Natural killer cell (primary cell): ENCODE measurements around the gene IRF9. TPM values are rescaled to one million over a fixed set of nuclear protein-coding genes. Genes with fewer than 3 reads are reported as not detected.

Source experiments
- ATAC-seq, 3 donors: fragments of 150-1000 bp in 2 of 3; fragments of 200-7000 bp in 1 of 3; cut with Tn5 transposase; 1 replicate in 1 of 3; 2 replicates in 2 of 3; pipeline ENCODE4 v1.10.0; 2021; ENCODE audit warnings: mild to moderate bottlenecking in 2 of 3, moderate library complexity in 2 of 3
- DNase-seq, 2 donors: peaks; one replicate each; pipeline versions ENCODE4 v3.0.0 to v3.0.0-alpha.2; 2013 to 2021; ENCODE audit warnings: mixed read lengths in 1 of 2
- H3K27ac ChIP-seq: one replicate; pipeline ENCODE4 v1.5.1; 2013; ENCODE audit warnings: mild to moderate bottlenecking, low read length
- H3K27me3 ChIP-seq: one replicate; pipeline ENCODE4 v1.6.1; 2013; ENCODE audit warnings: low read length; ENCODE audit not compliant: control insufficient read depth, insufficient read depth
- H3K36me3 ChIP-seq: one replicate; pipeline ENCODE4 v1.6.1; 2013; ENCODE audit warnings: low read length; ENCODE audit not compliant: control insufficient read depth, insufficient read depth
- H3K4me1 ChIP-seq: one replicate; pipeline ENCODE4 v1.6.1; 2013; ENCODE audit warnings: low read length; ENCODE audit not compliant: control insufficient read depth, insufficient read depth
- H3K4me3 ChIP-seq: one replicate; pipeline ENCODE4 v1.5.1; 2013; ENCODE audit warnings: low read length
- H3K9me3 ChIP-seq: one replicate; pipeline ENCODE4 v1.6.1; 2013; ENCODE audit warnings: low read length; ENCODE audit not compliant: control insufficient read depth, insufficient read depth
- H3K27ac Mint-ChIP-seq, 2 donors: one replicate each; pipeline ENCODE4 v1.8.0; 2022; ENCODE audit warnings: mild to moderate bottlenecking in 2 of 2, mixed read lengths in 2 of 2, moderate library complexity in 1 of 2
- H3K27me3 Mint-ChIP-seq, 2 donors: one replicate each; pipeline ENCODE4 v1.8.0; 2022; ENCODE audit warnings: low read depth in 2 of 2, mixed read lengths in 2 of 2
- H3K36me3 Mint-ChIP-seq: one replicate; pipeline ENCODE4 v1.8.0; 2022; ENCODE audit warnings: mixed read lengths
- H3K4me1 Mint-ChIP-seq, 2 donors: one replicate each; pipeline ENCODE4 v1.8.0; 2022; ENCODE audit warnings: mixed read lengths in 2 of 2
- H3K4me3 Mint-ChIP-seq: one replicate; pipeline ENCODE4 v1.8.0; 2022; ENCODE audit warnings: mild to moderate bottlenecking, moderate library complexity, mixed read lengths
- H3K9me3 Mint-ChIP-seq, 2 donors: one replicate each; pipeline ENCODE4 v1.8.0; 2022; ENCODE audit warnings: mixed read lengths in 2 of 2
- WGBS: methylation state at CpG from one replicate; pipeline ENCODE4 v1.1.7; 2013; ENCODE audit warnings: missing lambda C conversion rate; ENCODE audit not compliant: insufficient coverage; 5-methylcytosine and 5-hydroxymethylcytosine counted together
- intact Hi-C: fragments of 100-400 bp; cut with micrococcal nuclease; formaldehyde crosslinking; loops from one replicate; pipeline ENCODE4 v1.14.2; 2022
- total RNA-seq, 4 donors: library from RNA; stranded (reverse); fragments of 120-200 nt in 1 of 4; gene quantifications; one replicate each; pipeline versions ENCODE4 v1.2.3 to v1.2.4, GENCODE V29; 2013 to 2022
- TF ChIP-seq, protein P1 (sequence below): fragments of 200-600 bp; IDR thresholded peaks from one replicate; pipeline ENCODE4 v1.8.0; 2022; ENCODE audit warnings: antibody characterized with exemption

IRF9 gene
- total RNA-seq, 3 donors from 2014 or later (not counting 1 experiment from before 2014, with no cell fraction given) = 178 to 348 (median 319) TPM

DNA sequence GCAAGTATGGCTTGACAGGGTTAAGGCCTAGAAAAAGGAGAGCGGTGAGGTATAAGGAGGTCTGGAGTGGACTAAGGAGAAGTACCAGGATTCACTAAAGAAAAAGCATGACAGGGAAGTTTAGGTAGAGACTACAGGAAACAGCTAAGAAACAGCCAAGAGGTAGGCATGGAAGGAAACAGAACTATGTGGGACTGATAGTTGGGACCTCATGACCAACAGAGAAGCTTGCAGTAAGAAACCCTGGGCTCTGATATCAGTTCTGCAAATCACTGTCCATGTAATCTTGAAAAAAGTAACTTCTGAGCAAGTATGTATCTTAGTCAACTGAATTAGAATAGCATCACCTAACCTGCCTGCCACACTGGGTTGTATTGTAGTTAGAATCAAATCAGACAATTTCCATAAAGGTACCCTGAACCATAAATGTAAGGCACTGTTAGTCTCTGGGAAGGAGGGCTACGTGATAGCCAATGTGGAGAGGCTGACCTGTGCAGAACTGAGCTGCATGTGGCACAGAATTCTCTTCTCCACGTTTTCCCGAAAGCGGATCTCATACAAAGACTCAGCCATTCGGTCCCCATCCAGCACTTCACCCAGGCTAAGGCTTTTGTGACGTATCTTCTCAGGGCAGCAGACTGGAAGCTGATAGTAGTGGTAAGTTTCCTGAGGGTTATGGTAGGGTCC is 33.3 kb downstream of the IRF9 start:
- no peaks in the 10 kb centered on the region for H3K9me3 ChIP-seq
- H3K4me1 ChIP-seq = peaks cover 30% of the 10 kb centered on the region
- peak overlapping the region; percentile 92 for H3K4me3 ChIP-seq
- TF ChIP-seq, protein P1, sequence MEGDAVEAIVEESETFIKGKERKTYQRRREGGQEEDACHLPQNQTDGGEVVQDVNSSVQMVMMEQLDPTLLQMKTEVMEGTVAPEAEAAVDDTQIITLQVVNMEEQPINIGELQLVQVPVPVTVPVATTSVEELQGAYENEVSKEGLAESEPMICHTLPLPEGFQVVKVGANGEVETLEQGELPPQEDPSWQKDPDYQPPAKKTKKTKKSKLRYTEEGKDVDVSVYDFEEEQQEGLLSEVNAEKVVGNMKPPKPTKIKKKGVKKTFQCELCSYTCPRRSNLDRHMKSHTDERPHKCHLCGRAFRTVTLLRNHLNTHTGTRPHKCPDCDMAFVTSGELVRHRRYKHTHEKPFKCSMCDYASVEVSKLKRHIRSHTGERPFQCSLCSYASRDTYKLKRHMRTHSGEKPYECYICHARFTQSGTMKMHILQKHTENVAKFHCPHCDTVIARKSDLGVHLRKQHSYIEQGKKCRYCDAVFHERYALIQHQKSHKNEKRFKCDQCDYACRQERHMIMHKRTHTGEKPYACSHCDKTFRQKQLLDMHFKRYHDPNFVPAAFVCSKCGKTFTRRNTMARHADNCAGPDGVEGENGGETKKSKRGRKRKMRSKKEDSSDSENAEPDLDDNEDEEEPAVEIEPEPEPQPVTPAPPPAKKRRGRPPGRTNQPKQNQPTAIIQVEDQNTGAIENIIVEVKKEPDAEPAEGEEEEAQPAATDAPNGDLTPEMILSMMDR = no peak
- no peaks in the 10 kb centered on the region for H3K27me3 Mint-ChIP-seq
- peak overlapping the region; percentile 99 for H3K27ac ChIP-seq
- peak overlapping the region; percentile 91 to 96 for H3K27ac Mint-ChIP-seq
- H3K36me3 ChIP-seq = peaks cover 13% of the 10 kb centered on the region
- 92% methylated on average over 7 of the region's 7 CpGs for WGBS
- no peaks in the 10 kb centered on the region for H3K9me3 Mint-ChIP-seq
- H3K27me3 ChIP-seq = no peaks in the 10 kb centered on the region
- no peak for ATAC-seq
- H3K36me3 Mint-ChIP-seq = no peaks in the 10 kb centered on the region
- intact Hi-C loops = no loop called here
- H3K4me1 Mint-ChIP-seq = peaks cover 42 to 53% of the 10 kb centered on the region in 2 donors
- peak overlapping the region; percentile 85 for H3K4me3 Mint-ChIP-seq
- no peak for DNase-seq

DNA sequence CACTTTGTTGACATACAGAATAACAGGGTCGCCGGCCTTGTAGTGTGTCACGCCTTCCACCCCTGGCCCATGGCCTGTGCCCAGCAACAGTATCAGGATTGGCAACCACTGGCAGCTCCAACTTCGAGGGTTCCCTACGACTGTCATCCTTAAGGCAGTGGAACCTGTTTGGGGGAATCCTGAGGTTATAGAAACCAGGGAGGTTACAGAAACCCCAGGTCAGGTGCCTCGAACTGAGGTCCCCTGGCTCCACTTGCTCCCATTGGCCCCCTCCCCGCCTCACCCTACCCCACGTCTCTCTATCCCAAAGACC is 33.8 kb downstream of the IRF9 start:
- intact Hi-C loops = loop anchor here (1.0 to 5.0 kb wide), 2 partner anchors 18 to 37 kb away; partner anchors contain the start of genes CHMP4A, GMPR2 and NEDD8
- Histone ChIP-seq H3K27me3 (no peaks in the 10 kb centered on the region), H3K4me1 (peaks cover 30% of the 10 kb centered on the region), H3K9me3 (no peaks in the 10 kb centered on the region), H3K36me3 (peaks cover 13% of the 10 kb centered on the region), H3K27ac (peak overlapping the region; percentile 99), H3K4me3 (peak overlapping the region; percentile 92)
- Mint-ChIP-seq H3K27me3 (no peaks in the 10 kb centered on the region), H3K4me3 (peak overlapping the region; percentile 85), H3K9me3 (no peaks in the 10 kb centered on the region), H3K4me1 (peaks cover 42 to 52% of the 10 kb centered on the region in 2 donors), H3K36me3 (no peaks in the 10 kb centered on the region), H3K27ac (peak overlapping the region; percentile 91 to 96)
- DNase-seq (no peak), ATAC-seq (no peak)
- TF ChIP-seq, protein P1 = no peak
- WGBS = 67% methylated on average over 8 of the region's 8 CpGs

DNA sequence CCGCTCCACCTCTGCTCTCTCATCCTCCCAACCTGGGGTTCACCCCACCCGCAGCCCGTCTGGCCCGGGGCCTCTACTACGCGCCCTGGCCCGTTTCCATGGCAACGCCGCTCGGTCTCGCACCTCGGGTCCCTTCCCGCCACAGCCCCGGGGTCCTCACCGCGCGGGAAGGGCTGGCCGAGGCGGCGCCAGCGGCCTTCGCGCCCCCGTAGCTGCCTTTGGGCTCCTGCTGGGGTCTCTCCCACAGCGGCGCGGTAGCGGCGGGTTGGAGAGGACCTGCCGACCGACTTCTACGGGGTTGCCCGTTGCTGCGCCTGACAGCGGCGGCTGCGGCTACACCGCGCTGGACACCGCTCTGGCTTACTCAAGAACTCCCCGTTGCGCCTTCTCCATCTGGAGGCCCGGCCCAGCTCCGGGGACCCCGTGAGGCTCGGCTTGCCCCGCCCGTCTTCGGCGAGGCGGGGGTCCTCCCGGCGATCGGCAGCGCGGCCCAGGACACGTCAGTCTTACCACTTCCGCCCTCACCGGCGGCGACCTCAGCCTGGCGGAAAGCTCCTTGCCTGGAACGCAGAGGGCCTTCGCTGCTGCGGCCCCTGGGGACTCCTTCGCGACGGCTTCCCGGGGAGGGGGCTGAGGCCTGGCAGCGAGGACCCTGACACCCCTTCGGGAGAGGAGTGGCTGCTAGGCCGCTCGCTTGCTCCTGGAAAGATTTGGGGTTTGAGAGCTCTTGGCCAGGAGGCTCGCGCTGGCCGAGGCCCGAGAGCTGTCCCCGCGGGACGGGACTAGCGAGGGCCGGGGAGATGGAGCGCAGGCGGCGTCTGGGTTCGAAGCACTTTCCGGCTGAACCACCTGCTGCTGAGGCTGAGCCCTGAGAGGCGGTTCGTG is 34.4 kb downstream of the IRF9 start, which contains the start of gene TM9SF1:
Gene TM9SF1 (minus strand): TSS at position 256 of the 885 bp plus-strand sequence. CDS start 422 bp downstream, outside the sequence.
- Mint-ChIP-seq H3K4me1 (peaks cover 42 to 52% of the 10 kb centered on the region in 2 donors), H3K27ac (peak within 1 kb of the TSS; percentile 91 to 96), H3K9me3 (no peaks in the 10 kb centered on the region), H3K27me3 (no peaks in the 10 kb centered on the region), H3K4me3 (peak within 1 kb of the TSS; percentile 85), H3K36me3 (no peaks in the 10 kb centered on the region)
- Histone ChIP-seq H3K4me3 (peak within 1 kb of the TSS; percentile 92), H3K27ac (peak within 1 kb of the TSS; percentile 99), H3K27me3 (no peaks in the 10 kb centered on the region), H3K4me1 (peaks cover 30% of the 10 kb centered on the region), H3K9me3 (no peaks in the 10 kb centered on the region), H3K36me3 (peaks cover 13% of the 10 kb centered on the region)
- ATAC-seq (peak; percentile 82 to 92 (median 84)), DNase-seq (peak; percentile 92 to 95)
- TF ChIP-seq, protein P1 = no peak
- intact Hi-C loops = loop anchor here (1.0 to 5.0 kb wide), 2 partner anchors 18 to 37 kb away; partner anchors contain the start of genes CHMP4A, GMPR2 and NEDD8
- WGBS = under 1% methylated on average over 89 of the region's 89 CpGs
